MCF 10A (cell line): ENCODE measurements around the gene BRMS1. TPM values are rescaled to one million over a fixed set of nuclear protein-coding genes. Genes with fewer than 3 reads are reported as not detected.

Experiments
- BruUV-seq: library from RNA; stranded (reverse); fragments of 400-500 nt; replicated peaks from 2 replicates; lab custom pipeline; 2021; lab: Mats Ljungman, UMichigan
- CTCF ChIA-PET: fragments of 300-600 bp; sonication (Branson Sonifier 250); formaldehyde crosslinking; extraction: SDS; loops from one replicate; lab custom pipeline; 2021; ENCODE audit warnings: antibody characterized with exemption, inconsistent platforms; lab: Yijun Ruan, JAX
- POLR2A ChIA-PET: fragments of 300-600, 350-650 bp; sonication (Branson Sonifier 250); formaldehyde crosslinking; extraction: SDS; loops from one replicate; lab custom pipeline; 2020; ENCODE audit warnings: antibody characterized with exemption, inconsistent platforms; lab: Yijun Ruan, JAX
- DNase-seq: peaks from one replicate; pipeline ENCODE4 v3.0.0-alpha.2; 2018; ENCODE audit not compliant: unreplicated experiment
- H3K27ac Mint-ChIP-seq: one replicate; pipeline ENCODE4 v1.8.0; 2022; ENCODE audit warnings: mild to moderate bottlenecking, low read depth, mixed read lengths; ENCODE audit not compliant: unreplicated experiment
- H3K27me3 Mint-ChIP-seq: one replicate; pipeline ENCODE4 v1.8.0; 2022; ENCODE audit warnings: mixed read lengths; ENCODE audit not compliant: insufficient read depth, unreplicated experiment
- H3K36me3 Mint-ChIP-seq: one replicate; pipeline ENCODE4 v1.8.0; 2022; ENCODE audit warnings: mild to moderate bottlenecking, moderate library complexity, mixed read lengths; ENCODE audit not compliant: insufficient read depth, unreplicated experiment
- H3K4me1 Mint-ChIP-seq: one replicate; pipeline ENCODE4 v1.8.0; 2022; ENCODE audit warnings: mixed read lengths; ENCODE audit not compliant: insufficient read depth, unreplicated experiment
- H3K4me3 Mint-ChIP-seq: one replicate; pipeline ENCODE4 v1.8.0; 2022; ENCODE audit warnings: mild to moderate bottlenecking, moderate library complexity, mixed read lengths; ENCODE audit not compliant: unreplicated experiment
- H3K9me3 Mint-ChIP-seq: one replicate; pipeline ENCODE4 v1.8.0; 2022; ENCODE audit warnings: mixed read lengths; ENCODE audit not compliant: unreplicated experiment
- CTCF ChIP-seq: fragments of 200-600 bp; IDR thresholded peaks from one replicate; pipeline ENCODE4 v1.8.0; 2022; ENCODE audit warnings: antibody characterized with exemption, mild to moderate bottlenecking; ENCODE audit not compliant: unreplicated experiment
- intact Hi-C: fragments of 100-400 bp; cut with micrococcal nuclease; formaldehyde crosslinking; loops from 2 replicates; pipeline ENCODE4 v1.14.1; 2022
- total RNA-seq: library from RNA; stranded (reverse); gene quantifications from 2 replicates; pipeline ENCODE4 v1.2.3, GENCODE V29; 2022

Gene BRMS1
- total RNA-seq, 1 experiment from 2014 or later, result 55.4 TPM

- TF ChIP-seq CTCF, result peak; percentile 91
- POLR2A ChIA-PET, result interaction anchor here (0.6 to 2.5 kb wide), 8 partner anchors 9 to 40 kb away, joined by 3 to 16 read pairs (median 7); partner anchors contain the start of genes BRMS1 and YIF1A
- intact Hi-C loops, result loop anchor here (1.0 kb wide), 3 partner anchors 8 to 61 kb away; partner anchors contain the start of gene RIN1
- Mint-ChIP-seq H3K9me3 (no peaks in the 10 kb centered on the region), H3K4me3 (no peak overlapping the region), H3K36me3 (peaks cover 23% of the 10 kb centered on the region), H3K27me3 (no peaks in the 10 kb centered on the region), H3K4me1 (peaks cover 46% of the 10 kb centered on the region), H3K27ac (peak overlapping the region; percentile 4)
- CTCF ChIA-PET, result interaction anchor here (0.6 to 1.6 kb wide), 8 partner anchors 16 to 414 kb away, joined by 3 to 7 read pairs (median 4); partner anchors contain the start of gene BRMS1
- BruUV-seq, result no TSS peak
- peak; percentile 78 for DNase-seq
Measured at GRCh38 chr11:66328302-66329144, 16.4 kb downstream of the BRMS1 start.

- peak overlapping the region; percentile 4 for H3K27ac Mint-ChIP-seq
- no peak for DNase-seq
- CTCF ChIA-PET, result no interaction called here
- H3K27me3 Mint-ChIP-seq, result no peaks in the 10 kb centered on the region
- no peak for TF ChIP-seq CTCF
- no peaks in the 10 kb centered on the region for H3K9me3 Mint-ChIP-seq
- BruUV-seq, result no TSS peak
- H3K4me3 Mint-ChIP-seq, result no peak overlapping the region
- intact Hi-C loops, result loop anchor here (1.0 kb wide), 3 partner anchors 8 to 61 kb away; partner anchors contain the start of gene RIN1
- POLR2A ChIA-PET, result interaction anchor here (1.6 kb wide), 1 partner anchor 16 kb away, joined by 16 read pairs; no protein-coding TSS in a partner anchor
- peaks cover 50% of the 10 kb centered on the region for H3K4me1 Mint-ChIP-seq
- H3K36me3 Mint-ChIP-seq, result peaks cover 18% of the 10 kb centered on the region
Measured at GRCh38 chr11:66328031-66328301, 16.9 kb downstream of the BRMS1 start.

- Mint-ChIP-seq H3K27me3 (no peaks in the 10 kb centered on the region), H3K4me1 (peaks cover 52% of the 10 kb centered on the region), H3K9me3 (no peaks in the 10 kb centered on the region), H3K4me3 (no peak overlapping the region), H3K27ac (peak overlapping the region; percentile 4), H3K36me3 (peaks cover 12% of the 10 kb centered on the region)
- TF ChIP-seq CTCF, result no peak
- POLR2A ChIA-PET, result interaction anchor here (0.6 to 1.8 kb wide), 10 partner anchors 8 to 45 kb away, joined by 3 to 20 read pairs (median 7); partner anchors contain the start of genes BRMS1, RIN1 and YIF1A
- CTCF ChIA-PET, result interaction anchor here (0.7 to 1.0 kb wide), 3 partner anchors 15 to 368 kb away, joined by 4 to 6 read pairs (median 5); no protein-coding TSS in a partner anchor
- BruUV-seq, result no TSS peak
- intact Hi-C loops, result loop anchor here (1.0 kb wide), 3 partner anchors 9 to 62 kb away; partner anchors contain the start of gene RIN1
- DNase-seq, result peak; percentile 36
Measured at GRCh38 chr11:66327171-66328030, 17.5 kb downstream of the BRMS1 start.
